Measurements from ENCODE around the gene SLC7A9. TPM values are rescaled to one million over a fixed set of nuclear protein-coding genes. Genes with fewer than 3 reads are reported as not detected.
A peak's percentile ranks its signal among the peaks of the same experiment; 100 is the strongest.

SLC7A9 gene
- total RNA-seq = not detected
- long read RNA-seq = 0 reads

GRCh38 chr19:32869369-32869965 is at the start of gene SLC7A9:
SLC7A9 (minus strand) TSS chr19:32869767; CDS start chr19:32868534, 1,233 bp downstream.
- no peak for DNase-seq (ENCODE audit: low spot score)
- intact Hi-C loops (cut with DNase I) = no loop called here

- no peak for DNase-seq (ENCODE audit: low spot score)
- intact Hi-C loops (cut with DNase I) = no loop called here
Observed at GRCh38 chr19:32919365-32919764, 49.8 kb upstream of the SLC7A9 start.

- intact Hi-C loops (cut with DNase I) = no loop called here
- no peak for DNase-seq (ENCODE audit: low spot score)
Observed at GRCh38 chr19:32917616-32917996, 48.0 kb upstream of the SLC7A9 start.

GRCh38 chr19:32916969-32917615 is 47.5 kb upstream of the SLC7A9 start:
- intact Hi-C loops (cut with DNase I) = no loop called here

GRCh38 chr19:32914879-32915660 is 45.5 kb upstream of the SLC7A9 start:
- DNase-seq (ENCODE audit: low spot score) = no peak
- intact Hi-C loops (cut with DNase I) = no loop called here

More at GRCh38 chr19:32916969-32917615, 47.5 kb upstream of the SLC7A9 start:
- DNase-seq (ENCODE audit: low spot score) = no peak

GRCh38 chr19:32911467-32911866 is 41.9 kb upstream of the SLC7A9 start:
- DNase-seq (ENCODE audit: low spot score) = no peak
- intact Hi-C loops (cut with DNase I) = no loop called here

GRCh38 chr19:32910874-32911273 is 41.3 kb upstream of the SLC7A9 start:
- intact Hi-C loops (cut with DNase I) = no loop called here
- DNase-seq (ENCODE audit: low spot score) = no peak

- intact Hi-C loops (cut with DNase I) = no loop called here
- DNase-seq (ENCODE audit: low spot score) = no peak
Observed at GRCh38 chr19:32910094-32910493, 40.5 kb upstream of the SLC7A9 start.

GRCh38 chr19:32909257-32909656 is 39.7 kb upstream of the SLC7A9 start:
- intact Hi-C loops (cut with DNase I) = no loop called here
- no peak for DNase-seq (ENCODE audit: low spot score)

- no peak for DNase-seq (ENCODE audit: low spot score)
- intact Hi-C loops (cut with DNase I) = no loop called here
Observed at GRCh38 chr19:32908641-32909190, 39.1 kb upstream of the SLC7A9 start.

- no peak for DNase-seq (ENCODE audit: low spot score)
- intact Hi-C loops (cut with DNase I) = no loop called here
Observed at GRCh38 chr19:32902448-32902847, 32.9 kb upstream of the SLC7A9 start.

- intact Hi-C loops (cut with DNase I) = no loop called here
Observed at GRCh38 chr19:32901504-32902161, 32.1 kb upstream of the SLC7A9 start.

GRCh38 chr19:32896516-32897214 is 27.1 kb upstream of the SLC7A9 start:
- DNase-seq (ENCODE audit: low spot score) = no peak
- intact Hi-C loops (cut with DNase I) = no loop called here

More at GRCh38 chr19:32901504-32902161, 32.1 kb upstream of the SLC7A9 start:
- no peak for DNase-seq (ENCODE audit: low spot score)

GRCh38 chr19:32895384-32895783 is 25.8 kb upstream of the SLC7A9 start:
- no peak for DNase-seq (ENCODE audit: low spot score)
- intact Hi-C loops (cut with DNase I) = no loop called here

GRCh38 chr19:32891609-32892008 is 22.0 kb upstream of the SLC7A9 start:
- intact Hi-C loops (cut with DNase I) = no loop called here
- no peak for DNase-seq (ENCODE audit: low spot score)

GRCh38 chr19:32890841-32891240 is 21.3 kb upstream of the SLC7A9 start:
- DNase-seq (ENCODE audit: low spot score) = peak; percentile 31
- intact Hi-C loops (cut with DNase I) = no loop called here

- DNase-seq (ENCODE audit: low spot score) = no peak
Observed at GRCh38 chr19:32890326-32890725, 20.8 kb upstream of the SLC7A9 start.

GRCh38 chr19:32889137-32889934 is 19.8 kb upstream of the SLC7A9 start:
- no peak for DNase-seq (ENCODE audit: low spot score)

More at GRCh38 chr19:32890326-32890725, 20.8 kb upstream of the SLC7A9 start:
- intact Hi-C loops (cut with DNase I) = no loop called here

More at GRCh38 chr19:32889137-32889934, 19.8 kb upstream of the SLC7A9 start:
- intact Hi-C loops (cut with DNase I) = no loop called here

All from cardiac septum (tissue), 1 donor.